ENCODE results near the gene AUTS2.

GRCh38 chr7:70645279-70645678, 1047.0 kb downstream of the AUTS2 start:
- no peak for TF ChIP-seq CTCF (IDR thresholded peaks at IDR 0.05; ENCODE audit: insufficient read depth, low read length, poor library complexity, severe bottlenecking)
- no peak for TF ChIP-seq EZH2phosphoT487 (conservative IDR thresholded peaks at IDR 0.05; ENCODE audit: low read length)

All from SU-DHL-6 (cell line).